ENCODE measurements around the gene GPD2.

- TF ChIP-seq POLR2A (IDR thresholded peaks at IDR 0.05) (peak in 1 of 2 donors; percentile 68), CTCF (IDR thresholded peaks at IDR 0.05) (peak in 1 of 6 experiments; percentile 11)
Measured at GRCh38 chr2:156435718-156436496, at the start of gene GPD2.
